Measurements from ENCODE around the gene GFY.

Gene GFY

GRCh38 chr19:49428547-49429451 lies 3.6 kb downstream of the GFY start:
- DNase-seq (ENCODE audit: extremely low spot score), result no peak
- TF ChIP-seq, protein P1, sequence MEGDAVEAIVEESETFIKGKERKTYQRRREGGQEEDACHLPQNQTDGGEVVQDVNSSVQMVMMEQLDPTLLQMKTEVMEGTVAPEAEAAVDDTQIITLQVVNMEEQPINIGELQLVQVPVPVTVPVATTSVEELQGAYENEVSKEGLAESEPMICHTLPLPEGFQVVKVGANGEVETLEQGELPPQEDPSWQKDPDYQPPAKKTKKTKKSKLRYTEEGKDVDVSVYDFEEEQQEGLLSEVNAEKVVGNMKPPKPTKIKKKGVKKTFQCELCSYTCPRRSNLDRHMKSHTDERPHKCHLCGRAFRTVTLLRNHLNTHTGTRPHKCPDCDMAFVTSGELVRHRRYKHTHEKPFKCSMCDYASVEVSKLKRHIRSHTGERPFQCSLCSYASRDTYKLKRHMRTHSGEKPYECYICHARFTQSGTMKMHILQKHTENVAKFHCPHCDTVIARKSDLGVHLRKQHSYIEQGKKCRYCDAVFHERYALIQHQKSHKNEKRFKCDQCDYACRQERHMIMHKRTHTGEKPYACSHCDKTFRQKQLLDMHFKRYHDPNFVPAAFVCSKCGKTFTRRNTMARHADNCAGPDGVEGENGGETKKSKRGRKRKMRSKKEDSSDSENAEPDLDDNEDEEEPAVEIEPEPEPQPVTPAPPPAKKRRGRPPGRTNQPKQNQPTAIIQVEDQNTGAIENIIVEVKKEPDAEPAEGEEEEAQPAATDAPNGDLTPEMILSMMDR (IDR thresholded peaks at IDR 0.05; ENCODE audit: control extremely low read depth, extremely low read depth, low read depth, missing control alignments), result no peak
- ChIA-PET POLR2A (interaction anchor here (0.5 kb wide), 1 partner anchor 23 kb away, joined by 4 read pairs; the partner anchor contains the start of gene PIH1D1), CTCF (interaction anchor here (1.4 to 3.0 kb wide), 4 partner anchors 11 to 42 kb away, joined by 4 to 11 read pairs (median 6); no protein-coding TSS in a partner anchor)

DNA sequence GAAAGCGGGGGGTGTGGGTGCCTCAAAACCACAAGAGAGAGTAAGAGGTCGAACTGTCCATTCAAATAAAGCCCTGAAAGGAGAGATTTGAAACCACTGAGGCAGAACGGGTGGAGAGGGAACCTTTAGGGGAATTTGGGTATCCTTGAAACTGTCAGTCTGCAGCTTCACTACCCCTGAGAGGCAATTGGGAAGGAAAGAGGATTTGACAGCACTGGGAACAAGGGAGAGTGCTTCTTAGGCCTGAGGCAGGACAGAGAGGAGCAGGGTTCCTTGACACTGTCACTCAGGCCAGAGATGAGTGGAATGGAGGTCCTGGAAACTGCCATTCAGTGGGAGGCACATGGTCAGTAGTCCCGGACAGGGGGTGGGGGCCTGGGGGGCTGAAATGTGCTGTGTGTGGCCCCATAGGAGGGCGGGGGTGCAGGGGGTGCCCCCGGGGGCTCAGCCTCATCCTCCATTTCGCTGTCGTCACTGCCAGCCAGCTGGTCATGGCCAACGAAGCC lies 5.0 kb downstream of the GFY start:
- no peak for DNase-seq (ENCODE audit: extremely low spot score)
- ChIA-PET CTCF (interaction anchor here (0.7 to 3.0 kb wide), 6 partner anchors 12 to 49 kb away, joined by 3 to 11 read pairs (median 4); no protein-coding TSS in a partner anchor), POLR2A (interaction anchor here (0.5 kb wide), 1 partner anchor 72 kb away, joined by 3 read pairs; no protein-coding TSS in a partner anchor)
- TF ChIP-seq, protein P1 (IDR thresholded peaks at IDR 0.05; ENCODE audit: control extremely low read depth, extremely low read depth, low read depth, missing control alignments), result no peak

- TF ChIP-seq, protein P1 (IDR thresholded peaks at IDR 0.05; ENCODE audit: control extremely low read depth, extremely low read depth, low read depth, missing control alignments), result no peak
- CTCF ChIA-PET, result interaction anchor here (0.8 to 3.0 kb wide), 4 partner anchors 13 to 49 kb away, joined by 3 to 11 read pairs (median 3); no protein-coding TSS in a partner anchor
- POLR2A ChIA-PET, result no interaction called here
- peak; percentile 61 for DNase-seq (ENCODE audit: extremely low spot score)
Measured at GRCh38 chr19:49430678-49431329, 5.6 kb downstream of the GFY start.

DNA sequence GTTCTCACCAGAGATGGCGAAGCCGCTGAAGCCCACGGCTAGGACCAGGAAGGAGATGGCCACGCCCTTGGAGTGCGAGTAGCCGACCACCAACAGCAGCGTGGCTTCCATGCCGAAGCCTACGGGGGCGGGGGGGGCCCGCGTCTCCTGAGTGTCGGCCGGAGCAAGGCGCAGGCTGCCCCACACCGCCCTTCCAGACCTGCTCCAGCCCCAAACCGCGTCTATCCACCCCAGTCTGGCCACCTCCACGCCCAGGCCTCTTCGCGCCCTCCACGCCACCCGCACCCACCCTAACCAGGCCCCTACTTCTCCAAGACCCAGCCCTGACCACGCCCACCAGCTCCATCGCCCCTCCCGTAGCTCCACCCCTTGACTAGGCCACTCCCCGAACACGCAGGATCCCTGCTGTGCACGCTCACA lies 6.2 kb downstream of the GFY start:
- POLR2A ChIA-PET, result no interaction called here
- TF ChIP-seq, protein P1 (IDR thresholded peaks at IDR 0.05; ENCODE audit: control extremely low read depth, extremely low read depth, low read depth, missing control alignments), result no peak
- DNase-seq (ENCODE audit: extremely low spot score), result peak; percentile 29
- CTCF ChIA-PET, result interaction anchor here (0.8 to 3.0 kb wide), 2 partner anchors 13 to 28 kb away, joined by 3 to 11 read pairs; no protein-coding TSS in a partner anchor

- POLR2A ChIA-PET, result no interaction called here
- TF ChIP-seq, protein P1 (IDR thresholded peaks at IDR 0.05; ENCODE audit: control extremely low read depth, extremely low read depth, low read depth, missing control alignments), result no peak
Measured at GRCh38 chr19:49432141-49433073, 7.2 kb downstream of the GFY start.

More at GRCh38 chr19:49432141-49433073, 7.2 kb downstream of the GFY start:
- CTCF ChIA-PET, result interaction anchor here (3.0 kb wide), 1 partner anchor 14 kb away, joined by 11 read pairs; no protein-coding TSS in a partner anchor
- DNase-seq (ENCODE audit: extremely low spot score), result peak; percentile 39
